ENCODE data around the gene PRSS50.

The PRSS50 gene

GRCh38 chr3:46724424-46724823 is 6.8 kb upstream of the PRSS50 start:
- DNase-seq = no peak

- DNase-seq = no peak
Measured at GRCh38 chr3:46722443-46722842, 4.8 kb upstream of the PRSS50 start.

- no peak for DNase-seq
Measured at GRCh38 chr3:46721009-46721408, 3.3 kb upstream of the PRSS50 start.

- no peak for DNase-seq
Measured at GRCh38 chr3:46719735-46720271, 2.1 kb upstream of the PRSS50 start.

GRCh38 chr3:46719044-46719565 is 1.4 kb upstream of the PRSS50 start:
- no peak for DNase-seq

- no peak for DNase-seq
Measured at GRCh38 chr3:46716461-46717441, 918 bp downstream of the PRSS50 start.

- no peak for DNase-seq
Measured at GRCh38 chr3:46715507-46716175, 2.0 kb downstream of the PRSS50 start.

GRCh38 chr3:46714728-46715506 is 2.8 kb downstream of the PRSS50 start:
- DNase-seq = no peak

GRCh38 chr3:46713898-46714552 is 3.6 kb downstream of the PRSS50 start:
- no peak for DNase-seq

GRCh38 chr3:46713050-46713897 is 4.4 kb downstream of the PRSS50 start:
- no peak for DNase-seq

GRCh38 chr3:46712191-46713049 is 5.2 kb downstream of the PRSS50 start:
- no peak for DNase-seq

- DNase-seq = no peak
Measured at GRCh38 chr3:46711760-46712159, 5.9 kb downstream of the PRSS50 start.

- no peak for DNase-seq
Measured at GRCh38 chr3:46711305-46711704, 6.4 kb downstream of the PRSS50 start.

GRCh38 chr3:46710671-46711295 is 6.9 kb downstream of the PRSS50 start:
- no peak for DNase-seq

- no peak for DNase-seq
Measured at GRCh38 chr3:46710229-46710628, 7.4 kb downstream of the PRSS50 start.

- DNase-seq = no peak
Measured at GRCh38 chr3:46709721-46710120, 7.9 kb downstream of the PRSS50 start.

GRCh38 chr3:46709157-46709654 is 8.5 kb downstream of the PRSS50 start:
- no peak for DNase-seq

- DNase-seq = no peak
Measured at GRCh38 chr3:46708401-46709156, 9.1 kb downstream of the PRSS50 start.

GRCh38 chr3:46707601-46708011 is 10.1 kb downstream of the PRSS50 start:
- DNase-seq = no peak
